GM18508 (cell line): Measurements from ENCODE around the gene ARHGEF1.

Source experiments
- ATAC-seq: cut with Tn5 transposase; IDR thresholded peaks from one replicate; pipeline ENCODE4 v1.9.1; 2021; ENCODE audit warnings: moderate number of reproducible peaks; ENCODE audit not compliant: insufficient read depth, unreplicated experiment

ARHGEF1 gene

GRCh38 chr19:41882568-41883462 is at the start of gene ARHGEF1:
TSS of gene ARHGEF1 (plus strand) at chr19:41883184. CDS start at chr19:41888083, 4,899 bp downstream.
- no peak for ATAC-seq

GRCh38 chr19:41837981-41838708 is 44.8 kb upstream of the ARHGEF1 start:
- no peak for ATAC-seq

- ATAC-seq: no peak
Observed at GRCh38 chr19:41839211-41839610, 43.8 kb upstream of the ARHGEF1 start.

GRCh38 chr19:41843371-41843770 is 39.6 kb upstream of the ARHGEF1 start:
- no peak for ATAC-seq

GRCh38 chr19:41844601-41845000 is 38.4 kb upstream of the ARHGEF1 start, which contains the start of gene LYPD4:
TSS of gene LYPD4 (minus strand) at chr19:41844683. CDS start at chr19:41839285, 5,398 bp downstream.
- no peak for ATAC-seq

- no peak for ATAC-seq
Observed at GRCh38 chr19:41845001-41845050, 38.2 kb upstream of the ARHGEF1 start, which contains the start of gene DMRTC2. TSS of gene DMRTC2 (plus strand) at chr19:41845042. CDS start at chr19:41847429, 2,387 bp downstream.

GRCh38 chr19:41845051-41845590 is 37.9 kb upstream of the ARHGEF1 start:
- no peak for ATAC-seq

- ATAC-seq: no peak
Observed at GRCh38 chr19:41847351-41848105, 35.5 kb upstream of the ARHGEF1 start.

GRCh38 chr19:41848666-41849065 is 34.3 kb upstream of the ARHGEF1 start:
- no peak for ATAC-seq

GRCh38 chr19:41849067-41849466 is 33.9 kb upstream of the ARHGEF1 start:
- no peak for ATAC-seq

GRCh38 chr19:41850381-41850780 is 32.6 kb upstream of the ARHGEF1 start:
- no peak for ATAC-seq

GRCh38 chr19:41851456-41851855 is 31.5 kb upstream of the ARHGEF1 start:
- ATAC-seq: no peak

GRCh38 chr19:41853344-41853743 is 29.6 kb upstream of the ARHGEF1 start:
- no peak for ATAC-seq

- no peak for ATAC-seq
Observed at GRCh38 chr19:41853768-41854167, 29.2 kb upstream of the ARHGEF1 start.

- ATAC-seq: no peak
Observed at GRCh38 chr19:41859213-41859617, 23.8 kb upstream of the ARHGEF1 start.

GRCh38 chr19:41859618-41860418 is 23.2 kb upstream of the ARHGEF1 start, which contains the start of gene RPS19:
TSS of gene RPS19 (plus strand) at chr19:41860255. CDS start at chr19:41860775, 520 bp downstream.
- ATAC-seq: peak; percentile 57

GRCh38 chr19:41860419-41861115 is 22.4 kb upstream of the ARHGEF1 start:
- no peak for ATAC-seq

- ATAC-seq: no peak
Observed at GRCh38 chr19:41861116-41861768, 21.7 kb upstream of the ARHGEF1 start.

- ATAC-seq: no peak
Observed at GRCh38 chr19:41861846-41862245, 21.1 kb upstream of the ARHGEF1 start.
